Neural cell (in vitro differentiated cells): ENCODE measurements around the gene CAMK2D. TPM values are rescaled to one million over a fixed set of nuclear protein-coding genes. Genes with fewer than 3 reads are reported as not detected.

Source experiments
- H2AFZ ChIP-seq: fragments of 200-600, 300-800 bp; sonication (generic), shearing (Covaris generic); 2 replicates; pipeline ENCODE4 v1.6.0; 2014; ENCODE audit warnings: low read depth, mild to moderate bottlenecking, antibody characterized with exemption, low read length, moderate library complexity
- H3F3A ChIP-seq: fragments of 200-600 bp; shearing (Covaris generic); 2 replicates; pipeline ENCODE4 v1.6.1; 2016; ENCODE audit warnings: mild to moderate bottlenecking, moderate library complexity, mixed read lengths, antibody characterized with exemption, low read length; ENCODE audit not compliant: insufficient read depth, poor library complexity, severe bottlenecking
- H3K27ac ChIP-seq: fragments of 200-600, 300-800 bp; sonication (generic), shearing (Covaris generic); 2 replicates; pipeline ENCODE4 v1.5.1; 2014; ENCODE audit warnings: mild to moderate bottlenecking, low read length, moderate library complexity
- H3K27me3 ChIP-seq: fragments of 300-800, 200-600 bp; sonication (generic), shearing (Covaris generic); 2 replicates; pipeline ENCODE4 v1.6.0; 2014; ENCODE audit warnings: mild to moderate bottlenecking, low read depth, low read length, moderate library complexity; ENCODE audit not compliant: insufficient read depth
- H3K36me3 ChIP-seq: fragments of 300-800, 200-600 bp; sonication (generic), shearing (Covaris generic); 2 replicates; pipeline ENCODE4 v1.5.1; 2014; ENCODE audit warnings: mild to moderate bottlenecking, antibody characterized with exemption, low read length, moderate library complexity; ENCODE audit not compliant: insufficient read depth
- H3K4me2 ChIP-seq: fragments of 300-800, 200-600 bp; sonication (generic), shearing (Covaris generic); 2 replicates; pipeline ENCODE4 v1.6.0; 2014; ENCODE audit warnings: mild to moderate bottlenecking, low read length
- H3K4me3 ChIP-seq: fragments of 300-800, 200-600 bp; sonication (generic), shearing (Covaris generic); 2 replicates; pipeline ENCODE4 v1.5.1; 2014; ENCODE audit warnings: mild to moderate bottlenecking, low read length, moderate library complexity
- H3K79me2 ChIP-seq: fragments of 200-600 bp; shearing (Covaris generic); replicated peaks from 2 replicates; pipeline ENCODE4 v1.6.0; 2014; ENCODE audit warnings: mild to moderate bottlenecking, low read length, moderate library complexity; ENCODE audit not compliant: insufficient read depth
- H3K9ac ChIP-seq: fragments of 300-800, 200-600 bp; sonication (generic), shearing (Covaris generic); 2 replicates; pipeline ENCODE4 v1.6.1; 2016; ENCODE audit warnings: mild to moderate bottlenecking, low read length, mixed read lengths
- H3K9me2 ChIP-seq: fragments of 200-600 bp; shearing (Covaris generic); 2 replicates; pipeline ENCODE4 v1.6.1; 2016; ENCODE audit warnings: mild to moderate bottlenecking, low read length, mixed read lengths; ENCODE audit not compliant: insufficient read depth
- H3K9me3 ChIP-seq: fragments of 200-600, 300-800 bp; sonication (generic), shearing (Covaris generic); 2 replicates; pipeline ENCODE4 v1.6.1; 2016; ENCODE audit warnings: mild to moderate bottlenecking, mixed run types, low read length, moderate library complexity, mixed read lengths
- H4K20me1 ChIP-seq: fragments of 200-600 bp; shearing (Covaris generic); 2 replicates; pipeline ENCODE4 v1.6.1; 2016; ENCODE audit warnings: mild to moderate bottlenecking, mixed run types; ENCODE audit not compliant: insufficient read depth
- EP300 ChIP-seq: fragments of 450-650 bp; conservative IDR thresholded peaks from 2 replicates; pipeline ENCODE4 v1.6.1; 2014; ENCODE audit warnings: antibody characterized with exemption, mild to moderate bottlenecking, moderate library complexity; ENCODE audit not compliant: poor library complexity, severe bottlenecking
- EZH2 ChIP-seq: fragments of 200-600, 300-800 bp; shearing (Covaris generic), sonication (generic); IDR thresholded peaks from 2 replicates; pipeline ENCODE4 v1.6.1; 2014; ENCODE audit warnings: antibody characterized with exemption, low read length, borderline replicate concordance, mild to moderate bottlenecking; ENCODE audit not compliant: insufficient read depth, poor library complexity, severe bottlenecking
- MXI1 ChIP-seq: fragments of 450-650 bp; conservative IDR thresholded peaks from 2 replicates; pipeline ENCODE4 v1.6.1; 2014; ENCODE audit warnings: antibody characterized with exemption, mild to moderate bottlenecking; ENCODE audit not compliant: poor library complexity, severe bottlenecking
- POLR2AphosphoS5 ChIP-seq: IDR thresholded peaks from 2 replicates; pipeline ENCODE4 v1.6.1; 2012
- RAD21 ChIP-seq: fragments of 450-650 bp; conservative IDR thresholded peaks from 2 replicates; pipeline ENCODE4 v1.6.1; 2014; ENCODE audit warnings: antibody characterized with exemption, mild to moderate bottlenecking, moderate library complexity
- SMC3 ChIP-seq: fragments of 450-650 bp; conservative IDR thresholded peaks from 2 replicates; pipeline ENCODE4 v1.6.1; 2014; ENCODE audit warnings: antibody characterized with exemption, mild to moderate bottlenecking, moderate library complexity; ENCODE audit not compliant: poor library complexity
- TAF1 ChIP-seq: IDR thresholded peaks from 2 replicates; pipeline ENCODE4 v1.6.1; 2012; ENCODE audit warnings: low read depth
- polyA plus RNA-seq: library from polyadenylated mRNA; depleted of rRNA; stranded (reverse); fragments of >200 nt; gene quantifications from 2 replicates; pipeline ENCODE4 v1.2.3, GENCODE V29; 2014
- TF ChIP-seq, protein P1 (sequence below): IDR thresholded peaks from 2 replicates; pipeline ENCODE4 v1.6.1; 2012; ENCODE audit warnings: borderline replicate concordance

The CAMK2D gene
- polyA plus RNA-seq, 1 donor from 2014 or later = 27.1 TPM

DNA sequence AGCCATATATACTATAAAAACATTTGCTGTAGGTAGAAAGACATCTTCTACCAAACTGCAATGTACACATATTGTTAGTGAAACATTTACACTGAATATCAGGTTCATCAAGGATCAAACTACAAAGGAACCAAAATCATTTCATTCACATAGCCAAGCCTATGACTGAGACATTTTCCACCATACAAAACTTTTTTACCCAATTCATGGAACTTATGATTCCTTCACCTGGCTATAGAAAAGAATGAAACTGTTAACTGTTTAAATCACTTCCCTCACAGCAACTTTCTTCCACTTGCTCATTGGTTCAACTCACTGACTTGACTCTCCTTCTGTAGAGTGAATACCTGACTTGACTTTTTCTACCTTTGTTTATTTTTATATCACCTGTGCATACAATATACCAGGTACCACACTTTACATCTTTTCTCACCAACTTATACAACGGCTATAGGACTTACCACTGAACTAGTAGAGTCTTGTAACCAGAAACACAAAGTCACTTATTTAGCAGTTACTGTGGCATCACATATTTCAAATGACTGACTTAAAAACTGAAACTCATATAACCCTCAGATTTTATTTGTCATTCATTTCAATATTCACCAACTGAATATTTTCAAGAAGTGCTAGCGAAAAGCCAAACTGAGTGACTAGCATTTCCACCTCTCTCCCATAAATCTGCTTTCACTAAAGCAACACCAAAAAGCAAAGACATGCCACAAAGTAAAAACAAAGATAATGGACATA lies 30.9 kb downstream of the CAMK2D start:
- H3K9ac ChIP-seq = no peak overlapping the region
- no peaks in the 10 kb centered on the region for H4K20me1 ChIP-seq
- H3K4me3 ChIP-seq = no peak overlapping the region
- TF ChIP-seq MXI1 = no peak
- no peak for TF ChIP-seq POLR2AphosphoS5
- TF ChIP-seq EZH2 = no peak
- TF ChIP-seq, protein P1, sequence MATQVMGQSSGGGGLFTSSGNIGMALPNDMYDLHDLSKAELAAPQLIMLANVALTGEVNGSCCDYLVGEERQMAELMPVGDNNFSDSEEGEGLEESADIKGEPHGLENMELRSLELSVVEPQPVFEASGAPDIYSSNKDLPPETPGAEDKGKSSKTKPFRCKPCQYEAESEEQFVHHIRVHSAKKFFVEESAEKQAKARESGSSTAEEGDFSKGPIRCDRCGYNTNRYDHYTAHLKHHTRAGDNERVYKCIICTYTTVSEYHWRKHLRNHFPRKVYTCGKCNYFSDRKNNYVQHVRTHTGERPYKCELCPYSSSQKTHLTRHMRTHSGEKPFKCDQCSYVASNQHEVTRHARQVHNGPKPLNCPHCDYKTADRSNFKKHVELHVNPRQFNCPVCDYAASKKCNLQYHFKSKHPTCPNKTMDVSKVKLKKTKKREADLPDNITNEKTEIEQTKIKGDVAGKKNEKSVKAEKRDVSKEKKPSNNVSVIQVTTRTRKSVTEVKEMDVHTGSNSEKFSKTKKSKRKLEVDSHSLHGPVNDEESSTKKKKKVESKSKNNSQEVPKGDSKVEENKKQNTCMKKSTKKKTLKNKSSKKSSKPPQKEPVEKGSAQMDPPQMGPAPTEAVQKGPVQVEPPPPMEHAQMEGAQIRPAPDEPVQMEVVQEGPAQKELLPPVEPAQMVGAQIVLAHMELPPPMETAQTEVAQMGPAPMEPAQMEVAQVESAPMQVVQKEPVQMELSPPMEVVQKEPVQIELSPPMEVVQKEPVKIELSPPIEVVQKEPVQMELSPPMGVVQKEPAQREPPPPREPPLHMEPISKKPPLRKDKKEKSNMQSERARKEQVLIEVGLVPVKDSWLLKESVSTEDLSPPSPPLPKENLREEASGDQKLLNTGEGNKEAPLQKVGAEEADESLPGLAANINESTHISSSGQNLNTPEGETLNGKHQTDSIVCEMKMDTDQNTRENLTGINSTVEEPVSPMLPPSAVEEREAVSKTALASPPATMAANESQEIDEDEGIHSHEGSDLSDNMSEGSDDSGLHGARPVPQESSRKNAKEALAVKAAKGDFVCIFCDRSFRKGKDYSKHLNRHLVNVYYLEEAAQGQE = no peak
- no peak for TF ChIP-seq TAF1
- no peak for TF ChIP-seq RAD21
- no peak for TF ChIP-seq SMC3
- no peak for TF ChIP-seq EP300
- no peaks in the 10 kb centered on the region for H3K27me3 ChIP-seq
- no peaks in the 10 kb centered on the region for H3K9me3 ChIP-seq
- H3K79me2 ChIP-seq = no peaks in the 10 kb centered on the region
- no peak overlapping the region for H3K27ac ChIP-seq
- no peaks in the 10 kb centered on the region for H3F3A ChIP-seq
- no peaks in the 10 kb centered on the region for H3K36me3 ChIP-seq
- no peak overlapping the region for H2AFZ ChIP-seq
- no peaks in the 10 kb centered on the region for H3K9me2 ChIP-seq
- no peak overlapping the region for H3K4me2 ChIP-seq

DNA sequence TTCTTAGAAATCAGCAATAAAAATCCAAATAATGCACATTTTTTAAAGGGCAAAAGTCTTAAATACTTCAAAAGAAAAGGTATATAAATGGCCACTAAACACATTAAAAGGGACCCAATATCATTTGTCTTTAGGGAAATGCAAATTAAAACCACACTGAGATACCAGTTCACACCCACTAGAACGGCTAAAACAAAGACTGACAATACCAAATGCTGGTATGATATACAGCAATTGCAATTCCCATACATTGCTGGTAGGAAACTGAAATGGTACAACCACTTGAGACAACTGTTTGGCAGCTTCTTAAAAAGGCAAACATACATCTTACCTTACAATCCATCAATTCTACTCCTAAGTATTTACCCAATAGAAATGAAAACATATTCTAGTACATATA lies 33.7 kb downstream of the CAMK2D start:
- Histone ChIP-seq H4K20me1 (no peaks in the 10 kb centered on the region), H3K27me3 (no peaks in the 10 kb centered on the region), H3K4me2 (no peak overlapping the region), H3K9me3 (no peaks in the 10 kb centered on the region), H3K9me2 (no peaks in the 10 kb centered on the region), H3K36me3 (no peaks in the 10 kb centered on the region), H3K4me3 (no peak overlapping the region), H3K27ac (no peak overlapping the region), H2AFZ (no peak overlapping the region), H3K9ac (no peak overlapping the region), H3K79me2 (no peaks in the 10 kb centered on the region), H3F3A (no peaks in the 10 kb centered on the region)
- TF ChIP-seq RAD21 (no peak), POLR2AphosphoS5 (no peak), MXI1 (no peak), EZH2 (no peak), TAF1 (no peak), SMC3 (no peak)
- TF ChIP-seq, protein P1 = no peak
